Measurements from ENCODE around the gene DDX18. TPM values are rescaled to one million over a fixed set of nuclear protein-coding genes. Genes with fewer than 3 reads are reported as not detected.

Gene DDX18
- total RNA-seq, 4 donors from 2014 or later: 20.4 to 39.6 (median 29.2) TPM

GRCh38 chr2:117879003-117879402 is 64.5 kb downstream of the DDX18 start:
- H3K4me3 ChIP-seq (ENCODE audit: low read depth, poor library complexity, severe bottlenecking): no peak overlapping the region
- TF ChIP-seq POLR2A (IDR thresholded peaks at IDR 0.05) (no peak), CTCF (IDR thresholded peaks at IDR 0.05) (no peak)
- WGBS, 2 donors: 78 to 92% methylated on average over 2 of the region's 2 CpGs
- intact Hi-C loops (cut with DNase I; ENCODE audit: low total_unique reads): no loop called here
- no peak for DNase-seq (ENCODE audit: low spot score in 2 of 2)

Other genes with a start within 250 kb of the DDX18 start
- 10 to 100 TPM; 11.8 to 26.2 (median 20.0) TPM for gene CCDC93, start 199.4 kb downstream of the DDX18 start, total RNA-seq

Measured in lower leg skin (tissue), 4 donors.